SKM-1 treated with dmso at 0.1 percent for 144 hours (cell line): ENCODE measurements around the gene MFF.

Experiments
- DNase-seq: peaks from one replicate; lab custom pipeline; 2025; ENCODE audit not compliant: unreplicated experiment; lab: John Stamatoyannopoulos, UW

Gene MFF, protein sequence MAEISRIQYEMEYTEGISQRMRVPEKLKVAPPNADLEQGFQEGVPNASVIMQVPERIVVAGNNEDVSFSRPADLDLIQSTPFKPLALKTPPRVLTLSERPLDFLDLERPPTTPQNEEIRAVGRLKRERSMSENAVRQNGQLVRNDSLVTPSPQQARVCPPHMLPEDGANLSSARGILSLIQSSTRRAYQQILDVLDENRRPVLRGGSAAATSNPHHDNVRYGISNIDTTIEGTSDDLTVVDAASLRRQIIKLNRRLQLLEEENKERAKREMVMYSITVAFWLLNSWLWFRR

GRCh38 chr2:227324995-227325838 is at the start of gene MFF:
Gene MFF (plus strand): TSS chr2:227325251. CDS start chr2:227330666, 5,415 bp downstream.
- peak; percentile 79 for DNase-seq

GRCh38 chr2:227280895-227281294 is 44.2 kb upstream of the MFF start:
- DNase-seq = no peak

DNA sequence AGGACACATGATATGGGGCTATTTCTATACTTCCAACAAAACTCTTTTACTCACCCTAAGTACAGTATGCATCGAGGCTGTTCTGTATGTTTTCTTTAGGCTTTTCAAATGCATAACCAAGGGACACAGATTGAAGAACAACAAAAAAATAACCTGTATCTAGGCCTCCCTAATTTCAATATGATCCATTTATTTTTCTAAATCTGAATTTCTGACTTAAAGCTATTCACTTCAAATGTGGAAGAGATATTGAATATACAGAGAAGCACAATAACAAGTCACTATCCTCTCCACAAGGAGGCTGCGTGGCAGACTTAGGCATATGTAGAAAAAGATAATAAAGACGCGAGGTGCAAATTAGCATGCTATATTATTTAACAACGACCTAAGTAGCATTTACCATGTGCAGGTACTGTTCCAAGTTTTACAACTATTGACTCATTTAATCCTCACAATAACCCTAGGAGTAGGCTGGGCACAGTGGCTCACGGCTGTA is 39.3 kb upstream of the MFF start:
- DNase-seq = no peak

DNA sequence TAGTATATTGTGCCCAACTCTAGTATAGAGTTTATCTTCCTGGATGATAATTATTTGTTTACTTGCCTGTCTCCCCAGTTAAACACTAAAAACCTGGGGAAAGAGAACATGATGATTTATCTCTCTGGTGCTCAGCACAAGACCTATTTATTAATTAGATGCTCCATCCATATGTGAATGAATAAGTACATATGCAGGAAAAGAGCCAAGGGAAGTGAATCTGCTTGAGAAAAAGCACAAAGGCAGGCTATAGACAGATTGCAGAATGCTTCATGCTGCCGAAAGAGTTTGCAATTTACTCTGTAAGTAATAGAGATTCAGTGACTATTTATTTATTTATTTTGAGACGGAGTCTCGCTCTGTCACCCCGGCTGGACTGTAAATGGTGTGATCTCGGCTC is 37.3 kb upstream of the MFF start:
- no peak for DNase-seq

GRCh38 chr2:227292314-227292713 is 32.7 kb upstream of the MFF start:
- DNase-seq = no peak

GRCh38 chr2:227293531-227293930 is 31.5 kb upstream of the MFF start:
- no peak for DNase-seq

- DNase-seq = no peak
These were observed 29.2 kb upstream of the MFF start for GRCh38 chr2:227295806-227296205.

DNA sequence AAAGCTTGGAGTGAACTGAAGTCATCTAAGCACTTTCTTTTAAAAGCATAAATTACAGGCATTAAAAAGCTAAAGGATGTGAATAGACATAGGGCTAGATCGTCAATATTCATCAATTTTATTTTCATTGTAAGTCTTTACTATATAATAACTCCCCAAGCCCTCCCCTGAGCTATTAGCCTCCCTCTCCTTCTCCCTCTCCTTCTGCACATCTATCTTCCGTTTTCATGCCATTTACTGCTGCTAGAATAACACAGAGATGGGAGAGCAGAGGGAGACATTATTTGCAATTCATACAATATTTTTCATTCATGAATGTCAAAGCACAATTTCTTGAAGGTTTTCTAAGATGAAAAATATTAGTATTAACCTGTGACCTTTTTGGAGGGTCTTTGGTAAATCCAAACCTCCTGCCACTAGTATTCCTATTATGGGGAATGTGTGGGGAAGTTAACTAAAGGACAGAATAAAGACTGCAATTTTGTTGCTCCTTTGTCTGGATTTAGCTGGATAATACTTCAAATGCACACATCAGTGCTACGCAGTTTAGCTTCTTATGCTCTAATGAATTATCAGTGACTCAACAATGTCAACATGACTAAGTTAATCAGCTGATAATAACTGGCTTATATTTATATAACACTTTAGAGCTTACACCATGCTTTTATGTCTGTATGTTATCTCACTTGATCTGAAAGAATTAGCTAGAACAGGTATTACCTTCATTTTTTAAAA is 28.2 kb upstream of the MFF start:
- no peak for DNase-seq

GRCh38 chr2:227301523-227301922 is 23.5 kb upstream of the MFF start:
- DNase-seq = no peak

- DNase-seq = no peak
These were observed 16.3 kb upstream of the MFF start for GRCh38 chr2:227308784-227309183.

- no peak for DNase-seq
These were observed 14.3 kb upstream of the MFF start for GRCh38 chr2:227310756-227311110.

DNA sequence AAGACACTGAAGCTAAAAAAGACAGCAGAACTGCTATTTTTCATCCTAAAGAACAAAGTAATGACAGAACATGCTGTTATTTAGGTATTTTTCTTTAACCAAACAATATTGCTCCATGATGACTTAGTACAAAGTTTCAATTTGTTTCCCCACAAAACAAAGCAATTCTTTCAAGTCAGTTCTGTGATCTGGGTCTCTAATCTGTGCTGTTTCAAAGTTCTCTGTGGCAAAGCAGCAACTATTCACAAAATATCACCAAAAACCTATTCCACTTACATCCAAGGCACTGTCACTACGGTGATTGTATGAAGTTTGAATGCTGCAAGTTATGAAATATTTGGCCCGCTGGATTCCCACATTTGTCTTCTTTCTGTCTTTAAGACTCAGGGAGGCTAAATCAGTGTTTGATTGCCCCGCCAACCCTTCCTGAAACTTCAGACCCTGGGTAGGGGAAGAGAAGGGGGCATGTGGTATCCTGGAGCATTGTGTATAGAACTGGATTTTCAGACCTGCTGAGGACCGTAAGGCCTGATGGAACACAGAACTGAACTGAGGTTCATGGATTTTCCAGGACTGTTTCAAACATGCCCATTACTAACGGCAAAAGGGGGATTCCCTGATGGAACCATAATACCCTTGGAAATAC is 13.1 kb upstream of the MFF start:
- DNase-seq = no peak

GRCh38 chr2:227312579-227312978 is 12.5 kb upstream of the MFF start:
- no peak for DNase-seq

DNA sequence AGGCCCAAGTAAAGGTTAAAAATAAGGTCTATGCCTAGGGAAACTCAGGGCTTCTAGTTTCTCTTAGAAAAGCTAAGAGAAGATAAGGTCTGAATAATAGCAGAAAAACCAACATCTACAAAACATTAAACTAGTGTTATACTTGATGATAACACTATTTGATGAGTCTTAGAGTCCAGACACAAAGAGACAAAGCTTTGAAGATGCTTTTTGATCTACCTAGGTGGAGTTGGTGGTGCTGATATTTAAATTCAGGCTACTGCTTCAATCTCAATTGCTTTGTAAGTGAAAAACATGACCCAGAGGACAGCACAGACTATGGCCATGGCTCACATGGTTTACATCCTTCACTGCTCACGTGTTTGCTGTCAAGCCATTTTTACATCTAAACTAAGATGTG is 11.7 kb upstream of the MFF start:
- DNase-seq = no peak

DNA sequence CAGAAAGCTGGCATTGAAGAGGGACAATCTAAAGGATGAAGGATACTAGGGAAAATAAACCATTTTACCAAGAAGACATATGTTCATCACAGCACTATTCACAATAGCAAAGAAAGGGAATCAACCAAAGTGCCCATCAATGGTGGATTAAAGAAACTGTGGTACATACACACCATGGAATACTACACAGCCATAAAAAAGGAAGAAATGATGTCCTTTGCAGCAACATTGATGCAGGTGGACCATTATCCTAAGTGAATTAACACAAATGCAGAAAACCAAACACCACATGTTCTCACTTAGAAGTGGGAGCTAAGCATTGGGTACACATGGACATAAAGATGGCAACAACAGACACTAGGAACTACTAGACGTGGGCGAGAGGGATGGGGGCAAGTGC is 7.2 kb upstream of the MFF start:
- no peak for DNase-seq

- no peak for DNase-seq
These were observed 4.6 kb upstream of the MFF start for GRCh38 chr2:227320305-227321094.

- no peak for DNase-seq
These were observed 2.4 kb upstream of the MFF start for GRCh38 chr2:227322530-227323205.

DNA sequence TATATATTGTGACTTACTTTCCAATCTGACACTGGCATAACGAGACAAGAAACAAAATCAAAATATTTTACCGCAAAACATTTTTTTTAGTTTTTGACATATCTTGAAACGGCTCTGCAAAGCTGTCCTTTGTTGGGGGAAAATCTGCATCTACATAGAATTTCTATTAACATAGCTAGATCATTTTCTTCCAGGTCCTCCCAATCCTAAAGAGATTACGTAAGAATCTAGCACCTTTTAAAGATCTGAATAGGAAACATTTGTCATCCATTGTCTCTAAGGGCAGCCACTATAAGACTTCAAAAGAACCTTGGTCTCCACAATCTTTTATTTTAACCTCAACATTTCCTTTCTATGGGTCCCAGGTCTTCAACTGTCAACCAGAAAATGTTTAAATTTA is 1.2 kb upstream of the MFF start:
- DNase-seq = no peak

- no peak for DNase-seq
These were observed 433 bp upstream of the MFF start for GRCh38 chr2:227324642-227324994.

DNA sequence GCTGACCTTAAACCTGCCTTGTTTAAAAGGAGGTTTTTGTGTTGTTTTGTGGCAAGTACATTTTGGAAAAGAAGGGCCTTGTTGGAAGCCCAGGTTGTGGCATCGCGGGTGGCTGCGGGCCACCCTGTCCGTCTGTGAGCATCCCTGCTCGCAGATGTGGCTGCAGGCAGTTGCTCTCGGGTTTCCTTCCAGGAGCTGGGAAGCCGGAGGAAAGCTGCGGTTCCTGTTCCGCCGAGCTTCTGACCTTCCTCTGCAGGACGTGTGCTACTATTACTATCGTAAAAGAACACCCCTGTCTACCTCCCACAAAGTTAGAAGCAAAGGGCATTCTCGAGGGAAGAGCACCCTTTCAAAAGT is 766 bp downstream of the MFF start:
- peak; percentile 4 for DNase-seq
